ENCODE measurements around the gene VILL.

DNA sequence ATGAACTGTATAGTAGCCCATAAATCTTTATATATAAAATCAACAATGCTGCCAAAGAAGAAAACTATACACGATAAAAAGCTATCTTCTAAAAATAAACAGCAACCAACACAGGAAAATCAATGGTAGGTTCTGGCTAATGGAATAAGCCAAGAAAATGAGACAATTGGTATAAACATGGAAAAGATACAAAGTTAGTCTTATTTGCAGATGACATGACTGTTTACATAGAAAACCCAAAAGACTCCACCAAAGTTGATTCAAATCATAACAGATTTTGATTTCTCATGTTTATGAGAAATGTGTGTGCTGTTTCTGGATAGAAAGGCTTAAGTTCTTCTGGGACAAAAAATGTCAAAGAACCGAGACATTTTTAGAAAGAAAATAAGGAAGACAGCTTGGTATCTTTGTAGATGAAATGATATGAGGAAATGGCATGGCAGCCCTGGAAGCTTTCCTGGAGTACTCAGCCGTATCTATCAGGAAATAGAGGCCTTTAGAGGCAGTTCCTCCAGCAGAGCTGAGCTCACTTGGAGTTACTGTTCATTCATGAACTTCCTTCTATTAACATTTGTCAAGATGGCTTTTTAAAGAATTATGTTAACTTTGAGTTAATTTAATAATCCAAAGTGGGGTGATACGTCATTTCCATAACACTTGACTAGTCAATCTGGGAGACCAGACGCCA is 36.7 kb upstream of the VILL start:
- no peak for TF ChIP-seq POLR2A (IDR thresholded peaks at IDR 0.05)
- TF ChIP-seq, protein P1, sequence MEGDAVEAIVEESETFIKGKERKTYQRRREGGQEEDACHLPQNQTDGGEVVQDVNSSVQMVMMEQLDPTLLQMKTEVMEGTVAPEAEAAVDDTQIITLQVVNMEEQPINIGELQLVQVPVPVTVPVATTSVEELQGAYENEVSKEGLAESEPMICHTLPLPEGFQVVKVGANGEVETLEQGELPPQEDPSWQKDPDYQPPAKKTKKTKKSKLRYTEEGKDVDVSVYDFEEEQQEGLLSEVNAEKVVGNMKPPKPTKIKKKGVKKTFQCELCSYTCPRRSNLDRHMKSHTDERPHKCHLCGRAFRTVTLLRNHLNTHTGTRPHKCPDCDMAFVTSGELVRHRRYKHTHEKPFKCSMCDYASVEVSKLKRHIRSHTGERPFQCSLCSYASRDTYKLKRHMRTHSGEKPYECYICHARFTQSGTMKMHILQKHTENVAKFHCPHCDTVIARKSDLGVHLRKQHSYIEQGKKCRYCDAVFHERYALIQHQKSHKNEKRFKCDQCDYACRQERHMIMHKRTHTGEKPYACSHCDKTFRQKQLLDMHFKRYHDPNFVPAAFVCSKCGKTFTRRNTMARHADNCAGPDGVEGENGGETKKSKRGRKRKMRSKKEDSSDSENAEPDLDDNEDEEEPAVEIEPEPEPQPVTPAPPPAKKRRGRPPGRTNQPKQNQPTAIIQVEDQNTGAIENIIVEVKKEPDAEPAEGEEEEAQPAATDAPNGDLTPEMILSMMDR (IDR thresholded peaks at IDR 0.05 in 8 of 11, conservative IDR thresholded peaks at IDR 0.05 in 3 of 11) = no peak
